Measurements from ENCODE around the gene NEURL4. TPM values are rescaled to one million over a fixed set of nuclear protein-coding genes. Genes with fewer than 3 reads are reported as not detected.
"Not testable (repeated sequence)": the region's sequence is repeated elsewhere in the genome, so short reads cannot be mapped to it uniquely, and the experiment has no call there.

NEURL4 gene
- polyA plus RNA-seq, 1 of the 3 experiments (the other 2 are of a cell fraction) = 22.1 TPM

GRCh38 chr17:7334938-7335538, 5.9 kb upstream of the NEURL4 start:
- WGBS (ENCODE audit: low lambda C conversion rate) = 83% methylated on average over 1 of the region's 3 CpGs
- no peak overlapping the region for H3K4me3 ChIP-seq (ENCODE audit: low read depth in 2 of 2, low read length in 1 of 2)
- DNase-seq = no peak
- no peak overlapping the region for H3K27ac ChIP-seq (ENCODE audit: low read depth in 2 of 2, low read length in 1 of 2)
- no peaks in the 10 kb centered on the region for H3K9me2 ChIP-seq
- no peaks in the 10 kb centered on the region for H4K20me1 ChIP-seq (ENCODE audit: insufficient read depth)
- CTCF ChIA-PET = interaction anchor here (0.9 to 4.8 kb wide), 4 partner anchors 10 to 39 kb away, joined by 3 to 33 read pairs (median 18); no protein-coding TSS in a partner anchor
- no peaks in the 10 kb centered on the region for H3K36me3 ChIP-seq (replicated peaks in 1 of 2; ENCODE audit: control insufficient read depth in 1 of 2, insufficient read depth in 2 of 2, low read length in 1 of 2)
- POLR2A ChIA-PET = no interaction called here
- no peak overlapping the region for H3K9ac ChIP-seq
- peaks cover 3 to 6% of the 10 kb centered on the region in 2 experiments; a peak in 2 of 4 replicates for H3K4me1 ChIP-seq (ENCODE audit: control insufficient read depth in 1 of 2, insufficient read depth in 2 of 2, low read depth in 1 of 2, low read length in 1 of 2)
- H3F3A ChIP-seq (replicated peaks; ENCODE audit: insufficient read depth) = no peaks in the 10 kb centered on the region
- H3K4me2 ChIP-seq = no peak overlapping the region
- no peaks in the 10 kb centered on the region for H3K9me3 ChIP-seq
- no peaks in the 10 kb centered on the region for H3K79me2 ChIP-seq (ENCODE audit: insufficient read depth)
- no peak overlapping the region for H2AFZ ChIP-seq (ENCODE audit: low read depth)
- no peak for TF ChIP-seq TCF12 (IDR thresholded peaks at IDR 0.05)
- TF ChIP-seq PBX3 (IDR thresholded peaks at IDR 0.05) = no peak
- no peak for TF ChIP-seq ELF1 (IDR thresholded peaks at IDR 0.05)
- TF ChIP-seq, protein P1, sequence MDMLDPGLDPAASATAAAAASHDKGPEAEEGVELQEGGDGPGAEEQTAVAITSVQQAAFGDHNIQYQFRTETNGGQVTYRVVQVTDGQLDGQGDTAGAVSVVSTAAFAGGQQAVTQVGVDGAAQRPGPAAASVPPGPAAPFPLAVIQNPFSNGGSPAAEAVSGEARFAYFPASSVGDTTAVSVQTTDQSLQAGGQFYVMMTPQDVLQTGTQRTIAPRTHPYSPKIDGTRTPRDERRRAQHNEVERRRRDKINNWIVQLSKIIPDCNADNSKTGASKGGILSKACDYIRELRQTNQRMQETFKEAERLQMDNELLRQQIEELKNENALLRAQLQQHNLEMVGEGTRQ (IDR thresholded peaks at IDR 0.05; ENCODE audit: borderline replicate concordance, low read depth, low read length) = no peak
- peaks cover 13% of the 10 kb centered on the region; the same call in 1 of the 2 replicates for H3K27me3 ChIP-seq (ENCODE audit: insufficient read depth)

GRCh38 chr17:7332600-7333069, 3.5 kb upstream of the NEURL4 start:
- POLR2A ChIA-PET; H3F3A ChIP-seq (replicated peaks; ENCODE audit: insufficient read depth); CTCF ChIA-PET; H3K36me3 ChIP-seq (replicated peaks in 1 of 2; ENCODE audit: control insufficient read depth in 1 of 2, insufficient read depth in 2 of 2, low read length in 1 of 2); H3K9ac ChIP-seq; DNase-seq; H3K27me3 ChIP-seq (ENCODE audit: insufficient read depth); H2AFZ ChIP-seq (ENCODE audit: low read depth); H3K4me2 ChIP-seq; H3K27ac ChIP-seq (ENCODE audit: low read depth in 2 of 2, low read length in 1 of 2); H3K9me3 ChIP-seq; H3K4me3 ChIP-seq (ENCODE audit: low read depth in 2 of 2, low read length in 1 of 2); H3K9me2 ChIP-seq; H4K20me1 ChIP-seq (ENCODE audit: insufficient read depth): not testable (repeated sequence)
- peaks cover 3 to 10% of the 10 kb centered on the region in 2 experiments; a peak in 2 of 4 replicates for H3K4me1 ChIP-seq (ENCODE audit: control insufficient read depth in 1 of 2, insufficient read depth in 2 of 2, low read depth in 1 of 2, low read length in 1 of 2)
- WGBS (ENCODE audit: low lambda C conversion rate) = 77% methylated on average over 14 of the region's 14 CpGs
- peaks cover 13% of the 10 kb centered on the region; the same call in 1 of the 2 replicates for H3K79me2 ChIP-seq (ENCODE audit: insufficient read depth)

DNA sequence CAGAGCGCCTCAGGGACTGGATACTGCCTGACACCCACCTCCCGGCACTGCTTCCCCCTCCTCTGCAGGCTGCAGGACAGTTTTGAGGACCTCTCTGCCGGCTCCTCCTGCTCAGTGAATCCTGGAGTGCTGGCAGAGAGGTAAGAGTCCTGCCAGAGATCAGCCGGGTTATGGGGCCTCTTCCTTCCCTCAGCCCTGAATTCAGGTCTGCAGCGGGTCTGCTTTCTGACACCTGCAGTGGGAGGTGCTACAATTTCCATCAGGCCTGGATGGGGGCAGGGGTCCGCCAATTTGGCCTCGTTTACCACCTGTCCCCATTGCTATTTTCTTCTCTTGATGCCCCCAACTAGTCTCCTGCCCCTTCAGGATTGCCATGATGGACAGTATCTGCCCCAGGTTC, 3.0 kb upstream of the NEURL4 start:
- Histone ChIP-seq H2AFZ (ENCODE audit: low read depth) (no peak overlapping the region), H3K4me3 (ENCODE audit: low read depth in 2 of 2, low read length in 1 of 2) (no peak overlapping the region), H3K9ac (no peak overlapping the region), H3K79me2 (ENCODE audit: insufficient read depth) (peaks cover 17% of the 10 kb centered on the region; the same call in 1 of the 2 replicates), H3K9me3 (no peaks in the 10 kb centered on the region), H4K20me1 (ENCODE audit: insufficient read depth) (no peaks in the 10 kb centered on the region), H3K27me3 (ENCODE audit: insufficient read depth) (peaks cover 2% of the 10 kb centered on the region; the same call in 1 of the 2 replicates), H3K36me3 (replicated peaks in 1 of 2; ENCODE audit: control insufficient read depth in 1 of 2, insufficient read depth in 2 of 2, low read length in 1 of 2) (no peaks in the 10 kb centered on the region), H3K4me2 (no peak overlapping the region), H3K4me1 (ENCODE audit: control insufficient read depth in 1 of 2, insufficient read depth in 2 of 2, low read depth in 1 of 2, low read length in 1 of 2) (peaks cover 3 to 13% of the 10 kb centered on the region in 2 experiments; a peak in 2 of 4 replicates), H3K27ac (ENCODE audit: low read depth in 2 of 2, low read length in 1 of 2) (no peak overlapping the region), H3F3A (replicated peaks; ENCODE audit: insufficient read depth) (no peaks in the 10 kb centered on the region), H3K9me2 (no peaks in the 10 kb centered on the region)
- ChIA-PET CTCF (no interaction called here), POLR2A (no interaction called here)
- no peak for DNase-seq
- 51% methylated on average over 2 of the region's 7 CpGs for WGBS (ENCODE audit: low lambda C conversion rate)
- TF ChIP-seq, protein P1 (IDR thresholded peaks at IDR 0.05; ENCODE audit: borderline replicate concordance, low read depth, low read length) = no peak
- TF ChIP-seq FOSL2 (IDR thresholded peaks at IDR 0.05; ENCODE audit: borderline replicate concordance, low read depth) = no peak
- TF ChIP-seq EP300 (IDR thresholded peaks at IDR 0.05; ENCODE audit: borderline replicate concordance in 1 of 2, low read depth in 1 of 2, low read length in 1 of 2) = no peak
- TF ChIP-seq USF1 (IDR thresholded peaks at IDR 0.05; ENCODE audit: borderline replicate concordance, low read depth) = no peak
- TF ChIP-seq YY1 (IDR thresholded peaks at IDR 0.05; ENCODE audit: low read depth) = no peak
- no peak for TF ChIP-seq MXI1 (IDR thresholded peaks at IDR 0.05; ENCODE audit: low read depth, low read length)
- no peak for TF ChIP-seq ZBTB33 (IDR thresholded peaks at IDR 0.05; ENCODE audit: borderline replicate concordance, low read depth)
- no peak for TF ChIP-seq PBX3 (IDR thresholded peaks at IDR 0.05)
- no peak for TF ChIP-seq NRF1 (IDR thresholded peaks at IDR 0.05; ENCODE audit: low read depth, low read length)

Data from SK-N-SH (cell line).